IPS-18c (cell line): Measurements from ENCODE around the gene MN1.
"Not testable (repeated sequence)": the region's sequence is repeated elsewhere in the genome, so short reads cannot be mapped to it uniquely, and the experiment has no call there.

ENCODE experiments used
- H3K4me3 ChIP-seq: 2 replicates; pipeline ENCODE4 v1.7.0; 2013; ENCODE audit warnings: low read depth, mild to moderate bottlenecking, low read length, moderate library complexity; ENCODE audit not compliant: insufficient read depth
- H3K9me3 ChIP-seq: one replicate; pipeline ENCODE4 v1.6.1; 2013; ENCODE audit warnings: mild to moderate bottlenecking, low read length, moderate library complexity; ENCODE audit not compliant: control insufficient read depth, insufficient read depth

Gene MN1

GRCh38 chr22:27756212-27756660 is 45.3 kb downstream of the MN1 start:
- no peaks in the 10 kb centered on the region for H3K9me3 ChIP-seq
- H3K4me3 ChIP-seq, result no peak overlapping the region

GRCh38 chr22:27755521-27756211 is 45.9 kb downstream of the MN1 start:
- Histone ChIP-seq H3K4me3 (no peak overlapping the region), H3K9me3 (no peaks in the 10 kb centered on the region)

GRCh38 chr22:27754888-27755480 is 46.6 kb downstream of the MN1 start:
- no peak overlapping the region for H3K4me3 ChIP-seq
- no peaks in the 10 kb centered on the region for H3K9me3 ChIP-seq

GRCh38 chr22:27754247-27754887 is 47.2 kb downstream of the MN1 start:
- no peak overlapping the region for H3K4me3 ChIP-seq
- no peaks in the 10 kb centered on the region for H3K9me3 ChIP-seq

GRCh38 chr22:27752771-27753170 is 48.8 kb downstream of the MN1 start:
- no peaks in the 10 kb centered on the region for H3K9me3 ChIP-seq
- no peak overlapping the region for H3K4me3 ChIP-seq

- no peaks in the 10 kb centered on the region for H3K9me3 ChIP-seq
- no peak overlapping the region for H3K4me3 ChIP-seq
Measured at GRCh38 chr22:27752141-27752540, 49.4 kb downstream of the MN1 start.

GRCh38 chr22:27751277-27752070 is 50.1 kb downstream of the MN1 start:
- Histone ChIP-seq H3K4me3 (no peak overlapping the region), H3K9me3 (no peaks in the 10 kb centered on the region)

- no peak overlapping the region; the same call in 1 of the 2 replicates for H3K4me3 ChIP-seq
- no peaks in the 10 kb centered on the region for H3K9me3 ChIP-seq
Measured at GRCh38 chr22:27750584-27751265, 50.8 kb downstream of the MN1 start.

- no peak overlapping the region for H3K4me3 ChIP-seq
- H3K9me3 ChIP-seq, result no peaks in the 10 kb centered on the region
Measured at GRCh38 chr22:27749597-27750225, 51.8 kb downstream of the MN1 start.

- Histone ChIP-seq H3K9me3 (no peaks in the 10 kb centered on the region), H3K4me3 (no peak overlapping the region)
Measured at GRCh38 chr22:27748751-27749191, 52.8 kb downstream of the MN1 start.

GRCh38 chr22:27748349-27748748 is 53.2 kb downstream of the MN1 start:
- H3K9me3 ChIP-seq, result no peaks in the 10 kb centered on the region
- no peak overlapping the region for H3K4me3 ChIP-seq

- no peaks in the 10 kb centered on the region for H3K9me3 ChIP-seq
- H3K4me3 ChIP-seq, result no peak overlapping the region
Measured at GRCh38 chr22:27747396-27748221, 53.9 kb downstream of the MN1 start.

GRCh38 chr22:27746918-27747317 is 54.6 kb downstream of the MN1 start:
- Histone ChIP-seq H3K4me3 (no peak overlapping the region), H3K9me3 (no peaks in the 10 kb centered on the region)

- Histone ChIP-seq H3K9me3 (no peaks in the 10 kb centered on the region), H3K4me3 (no peak overlapping the region)
Measured at GRCh38 chr22:27745809-27746208, 55.7 kb downstream of the MN1 start.

GRCh38 chr22:27745154-27745553 is 56.4 kb downstream of the MN1 start:
- H3K4me3 ChIP-seq, result no peak overlapping the region

GRCh38 chr22:27744078-27744477 is 57.5 kb downstream of the MN1 start:
- peak overlapping the region; percentile 26; the same call in 1 of the 2 replicates for H3K4me3 ChIP-seq
- not testable (repeated sequence) for H3K9me3 ChIP-seq

More at GRCh38 chr22:27745154-27745553, 56.4 kb downstream of the MN1 start:
- no peaks in the 10 kb centered on the region for H3K9me3 ChIP-seq
